Upper lobe of left lung (tissue), 6 donors: ENCODE measurements around the gene LRIT2. TPM values are rescaled to one million over a fixed set of nuclear protein-coding genes. Genes with fewer than 3 reads are reported as not detected.

ENCODE experiments used
- ATAC-seq, 2 donors: fragments of 200-7000 bp; cut with Tn5 transposase; one replicate each; pipeline ENCODE4 v1.9.1; 2022; ENCODE audit warnings: mild to moderate bottlenecking in 2 of 2, moderate library complexity in 2 of 2; ENCODE audit not compliant: low FRiP score in 2 of 2
- DNase-seq, 2 donors: peaks; one replicate each; pipeline ENCODE4 v3.0.0-alpha.2; 2019 to 2020
- H3K27ac ChIP-seq, 4 donors: fragments of 200-600 bp; sonication (generic); one replicate each; pipeline ENCODE4 v1.5.1; 2016 to 2019
- H3K27me3 ChIP-seq, 4 donors: fragments of 200-600 bp; sonication (generic); one replicate each; pipeline ENCODE4 v1.5.1; 2017 to 2019
- H3K36me3 ChIP-seq, 4 donors: fragments of 200-600 bp; sonication (generic); one replicate each; pipeline ENCODE4 v1.5.1; 2016 to 2019
- H3K4me1 ChIP-seq, 4 donors: fragments of 200-600 bp; sonication (generic); one replicate each; pipeline ENCODE4 v1.5.1; 2018 to 2019
- H3K4me3 ChIP-seq, 4 donors: fragments of 200-600 bp; sonication (generic); one replicate each; pipeline ENCODE4 v1.5.1; 2017 to 2019; ENCODE audit warnings: mild to moderate bottlenecking in 2 of 4, moderate library complexity in 1 of 4
- H3K9me3 ChIP-seq, 4 donors: fragments of 200-600 bp; sonication (generic); one replicate each; pipeline ENCODE4 v1.5.1; 2018 to 2019
- EP300 ChIP-seq, 4 donors: sonication (generic); formaldehyde crosslinking; IDR thresholded peaks; one replicate each; pipeline ENCODE4 v1.5.1; 2017; ENCODE audit warnings: antibody characterized with exemption in 4 of 4, control low read depth in 2 of 4
- POLR2A ChIP-seq, 4 donors: fragments of 450-650 bp; IDR thresholded peaks; one replicate each; pipeline ENCODE4 v1.5.1; 2016 to 2017; ENCODE audit warnings: antibody characterized with exemption in 4 of 4, mild to moderate bottlenecking in 2 of 4
- POLR2AphosphoS5 ChIP-seq, 2 donors: sonication (generic); formaldehyde crosslinking; IDR thresholded peaks; one replicate each; pipeline ENCODE4 v1.5.1; 2017; ENCODE audit warnings: antibody characterized with exemption in 2 of 2
- WGBS, 2 donors: methylation state at CpG; one replicate each; pipeline ENCODE4 v1.1.5; 2017 to 2018; 5-methylcytosine and 5-hydroxymethylcytosine counted together
- total RNA-seq, 6 donors: library from RNA; depleted of rRNA in 4 of 6; stranded (reverse); fragments of >200 nt in 4 of 6; gene quantifications; one replicate each; pipeline versions ENCODE4 v1.1.0 to v1.2.1, GENCODE V29; 2016 to 2021
- TF ChIP-seq, protein P1 (sequence below), 6 experiments: fragments of 450-650 bp in 4 of 6; fragments of 200-600 bp in 2 of 6; sonication (generic) in 2 of 6; IDR thresholded peaks; one replicate each; pipeline ENCODE4 v1.5.1; 2016 to 2019; ENCODE audit warnings: antibody characterized with exemption in 6 of 6
- donor health status: DM: no; HTN: no; CAD: no; lungs with moderate emphysema.
- donor health status: DM: no; HTN: yes; CAD: no; lungs with severe emphysema.

LRIT2 gene
- total RNA-seq, 6 donors from 2014 or later = not detected

DNA sequence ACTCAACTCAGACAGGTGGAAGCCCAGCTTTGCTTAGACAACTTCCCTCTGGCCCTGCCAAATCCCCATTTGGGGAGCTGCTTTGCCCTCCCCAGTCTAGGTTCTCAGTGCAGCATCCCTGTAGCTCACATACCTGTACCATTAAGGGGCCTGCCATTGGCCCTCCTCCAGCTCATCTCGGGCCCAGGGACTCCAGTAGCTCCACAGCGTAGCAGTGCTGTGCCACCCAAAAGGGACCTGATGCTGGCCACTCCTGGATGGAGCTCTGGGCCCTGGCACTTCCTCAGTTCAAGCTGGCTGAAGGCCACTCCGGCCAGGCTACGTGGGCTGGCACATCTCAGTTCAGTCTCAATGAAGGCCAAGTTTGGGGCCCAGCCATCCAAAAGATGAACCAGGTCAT lies 8.6 kb upstream of the LRIT2 start:
- H3K27me3 ChIP-seq = no peaks in the 10 kb centered on the region
- H3K4me3 ChIP-seq = no peak overlapping the region
- H3K36me3 ChIP-seq = no peaks in the 10 kb centered on the region
- no peaks in the 10 kb centered on the region for H3K9me3 ChIP-seq
- TF ChIP-seq POLR2AphosphoS5 (IDR thresholded peaks at IDR 0.05) (no peak), POLR2A (IDR thresholded peaks at IDR 0.05) (no peak), EP300 (IDR thresholded peaks at IDR 0.05) (no peak)
- TF ChIP-seq, protein P1, sequence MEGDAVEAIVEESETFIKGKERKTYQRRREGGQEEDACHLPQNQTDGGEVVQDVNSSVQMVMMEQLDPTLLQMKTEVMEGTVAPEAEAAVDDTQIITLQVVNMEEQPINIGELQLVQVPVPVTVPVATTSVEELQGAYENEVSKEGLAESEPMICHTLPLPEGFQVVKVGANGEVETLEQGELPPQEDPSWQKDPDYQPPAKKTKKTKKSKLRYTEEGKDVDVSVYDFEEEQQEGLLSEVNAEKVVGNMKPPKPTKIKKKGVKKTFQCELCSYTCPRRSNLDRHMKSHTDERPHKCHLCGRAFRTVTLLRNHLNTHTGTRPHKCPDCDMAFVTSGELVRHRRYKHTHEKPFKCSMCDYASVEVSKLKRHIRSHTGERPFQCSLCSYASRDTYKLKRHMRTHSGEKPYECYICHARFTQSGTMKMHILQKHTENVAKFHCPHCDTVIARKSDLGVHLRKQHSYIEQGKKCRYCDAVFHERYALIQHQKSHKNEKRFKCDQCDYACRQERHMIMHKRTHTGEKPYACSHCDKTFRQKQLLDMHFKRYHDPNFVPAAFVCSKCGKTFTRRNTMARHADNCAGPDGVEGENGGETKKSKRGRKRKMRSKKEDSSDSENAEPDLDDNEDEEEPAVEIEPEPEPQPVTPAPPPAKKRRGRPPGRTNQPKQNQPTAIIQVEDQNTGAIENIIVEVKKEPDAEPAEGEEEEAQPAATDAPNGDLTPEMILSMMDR (IDR thresholded peaks at IDR 0.05) = no peak
- ATAC-seq (no peak), DNase-seq (no peak)
- WGBS, 2 donors = 63 to 86% methylated on average over 4 of the region's 4 CpGs
- no peak overlapping the region for H3K27ac ChIP-seq
- no peaks in the 10 kb centered on the region for H3K4me1 ChIP-seq

DNA sequence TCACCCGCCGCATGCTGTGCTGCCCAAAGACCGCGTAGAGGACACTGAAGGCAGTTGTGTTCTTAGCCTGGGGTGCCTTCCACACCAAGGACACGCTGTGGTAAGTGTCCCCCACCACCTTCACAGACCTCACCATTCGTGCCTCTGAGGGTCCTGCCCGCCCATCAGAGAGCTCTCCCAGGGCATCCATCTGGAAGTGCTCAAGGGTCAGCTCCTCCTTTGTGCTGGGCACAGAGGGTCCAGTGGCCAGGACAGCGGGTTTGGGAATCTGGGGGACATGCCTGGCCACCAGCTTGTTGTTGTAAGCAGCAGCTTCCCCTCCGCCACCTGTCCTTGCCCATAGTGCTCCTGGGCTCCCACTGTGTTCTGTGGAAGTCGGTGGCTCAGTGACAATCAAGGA lies 7.0 kb upstream of the LRIT2 start:
- ATAC-seq (no peak), DNase-seq (no peak)
- Histone ChIP-seq H3K36me3 (no peaks in the 10 kb centered on the region), H3K9me3 (no peaks in the 10 kb centered on the region), H3K4me3 (no peak overlapping the region), H3K27ac (no peak overlapping the region), H3K27me3 (no peaks in the 10 kb centered on the region), H3K4me1 (no peaks in the 10 kb centered on the region)
- WGBS, 2 donors = 79 to 92% methylated on average over 4 to 9 of the region's 10 CpGs
- TF ChIP-seq EP300 (IDR thresholded peaks at IDR 0.05) (no peak), POLR2A (IDR thresholded peaks at IDR 0.05) (no peak), POLR2AphosphoS5 (IDR thresholded peaks at IDR 0.05) (no peak)
- TF ChIP-seq, protein P1 (IDR thresholded peaks at IDR 0.05) = no peak

DNA sequence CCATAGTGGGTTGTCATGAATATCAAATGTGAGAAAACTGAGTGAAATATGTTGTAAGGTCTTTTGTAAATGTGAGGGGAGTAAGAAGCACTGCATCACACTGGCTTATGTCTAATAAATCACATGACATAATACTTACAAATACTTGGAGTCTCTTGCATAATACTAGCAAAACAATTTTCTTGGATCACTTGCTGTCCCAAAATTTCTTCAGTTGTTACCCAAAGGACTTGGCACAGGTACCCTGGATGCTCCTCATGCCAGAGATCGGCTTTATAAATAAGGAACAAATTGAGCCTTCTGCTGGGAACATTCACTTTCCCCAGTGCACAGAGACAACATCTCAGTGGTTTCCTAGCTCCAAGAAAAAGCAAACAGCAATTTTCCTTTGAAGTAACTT lies 5.0 kb upstream of the LRIT2 start:
- WGBS, 2 donors = 58 to 69% methylated on average over 1 of the region's 1 CpG

DNA sequence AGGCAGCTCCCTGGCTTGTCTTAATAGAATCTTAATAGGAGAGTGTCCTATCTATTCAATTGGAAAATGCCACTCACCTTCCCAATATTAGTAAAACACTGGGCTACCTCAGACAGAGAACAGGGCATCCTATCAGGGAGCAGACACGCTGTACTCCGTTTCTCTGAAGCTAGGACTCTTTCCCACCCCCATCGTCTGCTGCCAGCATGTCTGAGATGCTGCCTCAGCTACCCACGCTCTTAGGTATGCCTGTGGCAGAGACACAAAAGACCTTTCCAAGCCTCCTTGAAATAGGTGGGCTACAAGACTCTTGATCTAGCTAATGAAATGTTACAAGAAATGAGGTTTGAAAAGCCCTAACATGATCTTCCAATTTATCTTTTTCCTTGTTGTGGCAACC lies 2.5 kb upstream of the LRIT2 start:
- no peak for DNase-seq
- Histone ChIP-seq H3K36me3 (no peaks in the 10 kb centered on the region), H3K27me3 (no peaks in the 10 kb centered on the region), H3K4me1 (no peaks in the 10 kb centered on the region), H3K9me3 (no peaks in the 10 kb centered on the region), H3K4me3 (no peak overlapping the region), H3K27ac (no peak overlapping the region)
- ATAC-seq = no peak
- 70 to 72% methylated on average over 4 of the region's 4 CpGs for WGBS, 2 donors
- no peak for TF ChIP-seq EP300 (IDR thresholded peaks at IDR 0.05)

More for the DNA sequence above, 5.0 kb upstream of the LRIT2 start:
- Histone ChIP-seq H3K4me3 (no peak overlapping the region), H3K9me3 (no peaks in the 10 kb centered on the region), H3K4me1 (no peaks in the 10 kb centered on the region), H3K27ac (no peak overlapping the region), H3K36me3 (no peaks in the 10 kb centered on the region), H3K27me3 (no peaks in the 10 kb centered on the region)
- DNase-seq (no peak), ATAC-seq (no peak)
- TF ChIP-seq POLR2AphosphoS5 (IDR thresholded peaks at IDR 0.05) (no peak), POLR2A (IDR thresholded peaks at IDR 0.05) (no peak), EP300 (IDR thresholded peaks at IDR 0.05) (no peak)
- TF ChIP-seq, protein P1 (IDR thresholded peaks at IDR 0.05) = no peak

DNA sequence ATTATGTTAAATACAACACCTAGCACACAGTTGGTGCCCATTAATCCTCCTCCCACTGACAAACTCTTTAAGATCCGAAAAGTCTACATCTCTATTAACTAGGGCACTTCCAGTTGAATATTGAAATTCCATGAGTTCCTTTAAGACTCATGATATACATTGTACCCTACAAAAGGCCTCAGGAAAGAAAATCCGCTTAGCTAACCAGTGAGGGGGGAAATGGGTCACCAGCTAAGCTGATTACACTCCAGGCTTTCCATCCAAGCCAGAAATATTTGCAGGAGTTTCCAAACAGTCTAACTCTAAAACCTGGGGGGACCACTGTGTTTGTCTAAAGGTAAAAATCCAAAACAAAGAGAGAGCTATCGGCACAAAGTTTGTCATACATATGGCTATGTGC lies 1.3 kb upstream of the LRIT2 start:
- H3K9me3 ChIP-seq = no peaks in the 10 kb centered on the region
- no peaks in the 10 kb centered on the region for H3K36me3 ChIP-seq
- H3K27me3 ChIP-seq = no peaks in the 10 kb centered on the region
- WGBS, 2 donors = 76 to 78% methylated on average over 3 of the region's 3 CpGs
- DNase-seq (no peak), ATAC-seq (no peak)
- TF ChIP-seq, protein P1 (IDR thresholded peaks at IDR 0.05) = no peak
- TF ChIP-seq POLR2A (IDR thresholded peaks at IDR 0.05) (no peak), EP300 (IDR thresholded peaks at IDR 0.05) (no peak), POLR2AphosphoS5 (IDR thresholded peaks at IDR 0.05) (no peak)
- H3K4me3 ChIP-seq = no peak overlapping the region
- H3K27ac ChIP-seq = no peak overlapping the region
- H3K4me1 ChIP-seq = no peaks in the 10 kb centered on the region
